Gastrocnemius medialis (tissue), 4 donors: ENCODE measurements around the gene EXD3. TPM values are rescaled to one million over a fixed set of nuclear protein-coding genes. Genes with fewer than 3 reads are reported as not detected.
"Not testable (repeated sequence)": the region's sequence is repeated elsewhere in the genome, so short reads cannot be mapped to it uniquely, and the experiment has no call there.

Experiments used
- ATAC-seq, 2 donors: fragments of 150-250 bp; one replicate each; pipeline ENCODE4 v1.9.1; 2016
- DNase-seq, 2 donors: peaks; one replicate each; pipeline ENCODE4 v3.0.0-alpha.2; 2019
- H3K27ac ChIP-seq, 4 donors: fragments of 200-600 bp; sonication (generic); 1 replicate in 1 of 4; 2 replicates in 3 of 4; pipeline ENCODE4 v1.5.1; 2016 to 2018; ENCODE audit warnings: mild to moderate bottlenecking in 2 of 4, moderate library complexity in 1 of 4
- H3K27me3 ChIP-seq, 3 donors: fragments of 200-600 bp; sonication (generic) in 2 of 3; 1 replicate in 1 of 3; 2 replicates in 2 of 3; pipeline versions ENCODE4 v1.5.1 to v1.6.0; 2016 to 2019; ENCODE audit warnings: mild to moderate bottlenecking in 1 of 3, moderate library complexity in 1 of 3
- H3K36me3 ChIP-seq, 2 donors: fragments of 200-600 bp; sonication (generic) in 1 of 2; one replicate each; pipeline ENCODE4 v1.5.1; 2017 to 2018
- H3K4me1 ChIP-seq, 2 donors: fragments of 200-600 bp; sonication (generic) in 1 of 2; one replicate each; pipeline ENCODE4 v1.5.1; 2016 to 2017; ENCODE audit warnings: mild to moderate bottlenecking in 2 of 2
- H3K4me3 ChIP-seq, 4 donors: fragments of 200-600 bp; sonication (generic) in 3 of 4; 1 replicate in 1 of 4; 2 replicates in 3 of 4; pipeline ENCODE4 v1.5.1; 2016 to 2019; ENCODE audit warnings: mild to moderate bottlenecking in 2 of 4
- H3K9me3 ChIP-seq, 3 donors: fragments of 200-600 bp; sonication (generic) in 2 of 3; 1 replicate in 1 of 3; 2 replicates in 2 of 3; pipeline ENCODE4 v1.5.1; 2016 to 2019
- CTCF ChIP-seq, 5 experiments: fragments of 450-650 bp in 3 of 5; fragments of 200-600 bp in 2 of 5; sonication (generic) in 2 of 5; IDR thresholded peaks in 4 of 5; conservative IDR thresholded peaks in 1 of 5; 1 replicate in 4 of 5; 2 replicates in 1 of 5; pipeline ENCODE4 v1.5.1; 2016 to 2019; ENCODE audit warnings: antibody characterized with exemption in 5 of 5, mild to moderate bottlenecking in 3 of 5, moderate library complexity in 3 of 5
- POLR2A ChIP-seq, 2 donors: fragments of 450-650 bp; IDR thresholded peaks; one replicate each; pipeline ENCODE4 v1.6.1; 2017; ENCODE audit warnings: antibody characterized with exemption in 2 of 2, mild to moderate bottlenecking in 2 of 2, moderate library complexity in 2 of 2
- in situ Hi-C, 4 donors: fragments of 200-750 bp; cut with MboI; loops; one replicate each; pipeline versions ENCODE4 v1.15.0 to v1.8.0; 2017; ENCODE audit warnings: low sequenced_read_pairs in 4 of 4
- intact Hi-C: fragments of 100-400 bp; cut with DNase I; formaldehyde crosslinking; loops from one replicate; pipeline ENCODE4 v1.15.1; 2023; ENCODE audit warnings: low total_unique reads
- microRNA-seq, 2 donors: library from miRNA; unstranded; fragments of <30 nt; microRNA quantifications; one replicate each; pipeline ENCODE4, GENCODE V29; 2016; ENCODE audit warnings: borderline replicate concordance in 2 of 2
- total RNA-seq, 4 donors: library from RNA; depleted of rRNA; stranded (reverse); fragments of >200 nt; gene quantifications; one replicate each; pipeline versions ENCODE4 v1.1.0 to v1.2.3, GENCODE V29; 2016

EXD3 gene
- total RNA-seq, 4 donors from 2014 or later: 4.8 to 12.5 (median 6.4) TPM

DNA sequence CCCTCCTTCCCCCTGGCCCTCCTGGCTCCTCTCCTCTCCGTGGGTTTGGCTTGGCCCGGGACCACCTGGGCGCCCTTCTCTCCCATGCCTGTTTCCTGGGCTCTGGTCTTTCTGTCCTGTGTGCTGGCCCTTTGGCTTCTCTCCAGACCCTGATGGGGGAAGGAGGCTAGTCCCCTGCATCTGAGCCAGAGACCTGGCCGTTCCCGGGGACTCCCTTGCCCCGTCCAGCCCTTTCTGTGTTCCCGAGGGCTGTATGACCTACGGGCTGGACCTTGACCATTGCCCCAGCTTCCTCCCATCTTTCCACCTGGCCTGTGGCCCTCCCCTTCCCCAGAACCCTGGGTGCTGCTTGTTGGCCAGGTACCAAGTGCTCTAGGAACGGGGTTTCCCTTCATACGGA lies 159.5 kb downstream of the EXD3 start:
- no peak for DNase-seq
- no peak for TF ChIP-seq POLR2A (IDR thresholded peaks at IDR 0.05)
- TF ChIP-seq CTCF (IDR thresholded peaks at IDR 0.05 in 4 of 5, conservative IDR thresholded peaks at IDR 0.05 in 1 of 5): no peak
- in situ Hi-C loops (no loop called here), intact Hi-C loops (loop anchor here (2.0 kb wide), 1 partner anchor 27 kb away; no protein-coding TSS in a partner anchor)
- peaks cover 11 to 14% of the 10 kb centered on the region in 2 donors for H3K4me1 ChIP-seq
- H3K27ac ChIP-seq: no peak overlapping the region
- H3K36me3 ChIP-seq: peaks cover 0 to 39% of the 10 kb centered on the region in 2 donors
- ATAC-seq: no peak
- no peak overlapping the region for H3K4me3 ChIP-seq
- H3K9me3 ChIP-seq: no peaks in the 10 kb centered on the region
- H3K27me3 ChIP-seq: no peaks in the 10 kb centered on the region

DNA sequence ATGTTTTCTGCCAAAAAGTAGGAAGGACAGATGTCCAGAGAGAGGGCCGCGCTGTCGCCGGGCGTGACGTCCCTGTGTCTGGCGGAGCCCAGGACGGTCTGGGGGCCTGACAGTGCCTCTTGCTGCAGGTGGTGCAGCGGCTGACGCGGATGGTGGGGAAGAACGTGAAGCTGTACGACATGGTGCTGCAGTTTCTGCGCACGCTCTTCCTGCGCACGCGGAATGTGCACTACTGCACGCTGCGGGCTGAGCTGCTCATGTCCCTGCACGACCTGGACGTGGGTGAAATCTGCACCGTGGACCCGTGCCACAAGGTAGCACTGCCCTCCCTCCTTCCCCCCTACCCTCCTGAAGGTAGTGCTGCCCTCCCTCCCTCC lies 160.1 kb downstream of the EXD3 start:
- intact Hi-C loops (loop anchor here (2.0 kb wide), 1 partner anchor 26 kb away; no protein-coding TSS in a partner anchor), in situ Hi-C loops (no loop called here)
- peaks cover 4 to 8% of the 10 kb centered on the region in 2 donors for H3K4me1 ChIP-seq
- DNase-seq: no peak
- H3K9me3 ChIP-seq: no peaks in the 10 kb centered on the region
- no peak for TF ChIP-seq POLR2A (IDR thresholded peaks at IDR 0.05)
- TF ChIP-seq CTCF (IDR thresholded peaks at IDR 0.05 in 4 of 5, conservative IDR thresholded peaks at IDR 0.05 in 1 of 5): no peak
- peaks cover 0 to 44% of the 10 kb centered on the region in 2 donors for H3K36me3 ChIP-seq
- no peaks in the 10 kb centered on the region for H3K27me3 ChIP-seq
- H3K27ac ChIP-seq: no peak overlapping the region
- no peak for ATAC-seq
- H3K4me3 ChIP-seq: no peak overlapping the region

GRCh38 chr9:137262173-137262908 lies 160.6 kb downstream of the EXD3 start:
- H3K27me3 ChIP-seq, H3K4me1 ChIP-seq, H3K9me3 ChIP-seq, ATAC-seq, H3K4me3 ChIP-seq, DNase-seq, in situ Hi-C loops: not testable (repeated sequence)
- H3K27ac ChIP-seq: peak overlapping the region in 2 of 4 donors; percentile 25 to 26
- peaks cover 0 to 47% of the 10 kb centered on the region in 2 donors for H3K36me3 ChIP-seq
- TF ChIP-seq CTCF (IDR thresholded peaks at IDR 0.05 in 4 of 5, conservative IDR thresholded peaks at IDR 0.05 in 1 of 5): peak; percentile 45 to 67 (median 53)
- intact Hi-C loops: loop anchor here (2.0 kb wide), 1 partner anchor 26 kb away; no protein-coding TSS in a partner anchor

Small RNA genes lying within 50 kb of the gene (microRNA-seq; reads per million reads assigned to microRNA genes)
- 0 to 2.4 reads per million in 2 donors for gene MIR7114

Other genes starting within 250 kb of the EXD3 start
- 10 to 100 TPM; 10.2 to 12.4 (median 10.8) TPM for gene ANAPC2, start 234.6 kb downstream of the EXD3 start, total RNA-seq
- gene SSNA1, start 234.5 kb downstream of the EXD3 start, total RNA-seq: 100 to 1,000 TPM in 2 of 4 donors, 10 to 100 TPM in 2; 73.3 to 164 (median 94.4) TPM
- 10 to 100 TPM in 1 of 4 donors, 1 to 10 TPM in 3; 3.4 to 10.2 (median 6.3) TPM for gene TPRN, start 222.4 kb downstream of the EXD3 start, total RNA-seq
- 10 to 100 TPM; 24.7 to 45.9 (median 32.0) TPM for gene TMEM203, start 217.5 kb downstream of the EXD3 start, total RNA-seq
- gene NDOR1, start 217.5 kb downstream of the EXD3 start, total RNA-seq: 1 to 10 TPM; 2.4 to 5.0 (median 4.1) TPM
- gene RNF208, start 200.9 kb downstream of the EXD3 start, total RNA-seq: 1 to 10 TPM; 1.1 to 6.5 (median 1.5) TPM
- gene CYSRT1, start 198.0 kb downstream of the EXD3 start, total RNA-seq: under 1 TPM in 1 of 4 donors, not detected in 3; 0.42 TPM
- gene RNF224, start 195.7 kb downstream of the EXD3 start, total RNA-seq: not detected
- not detected for gene SLC34A3, start 192.3 kb downstream of the EXD3 start, total RNA-seq
- gene TUBB4B, start 181.9 kb downstream of the EXD3 start, total RNA-seq: 100 to 1,000 TPM; 222 to 495 (median 363) TPM
- gene STPG3, start 171.9 kb downstream of the EXD3 start, total RNA-seq: not detected
- gene NELFB, start 167.8 kb downstream of the EXD3 start, total RNA-seq: 10 to 100 TPM; 21.6 to 61.5 (median 39.4) TPM
- gene TOR4A, start 145.4 kb downstream of the EXD3 start, total RNA-seq: 1 to 10 TPM; 1.2 to 2.8 (median 1.7) TPM
- 1 to 10 TPM; 1.9 to 5.4 (median 3.4) TPM for gene NRARP, start 120.9 kb downstream of the EXD3 start, total RNA-seq
- gene NOXA1, start 231 bp upstream of the EXD3 start, total RNA-seq: 1 to 10 TPM in 3 of 4 donors, under 1 TPM in 1; 0.41 to 2.5 (median 1.8) TPM
- under 1 TPM in 1 of 4 donors, not detected in 3; 0.23 TPM for gene ENTPD8, start 18.2 kb upstream of the EXD3 start, total RNA-seq
- 1 to 10 TPM; 4.4 to 8.4 (median 7.1) TPM for gene NSMF, start 36.2 kb upstream of the EXD3 start, total RNA-seq
- 10 to 100 TPM in 1 of 4 donors, 1 to 10 TPM in 3; 4.5 to 10.5 (median 9.4) TPM for gene PNPLA7, start 127.2 kb upstream of the EXD3 start, total RNA-seq
- 100 to 1,000 TPM; 107 to 137 (median 126) TPM for gene MRPL41, start 128.7 kb upstream of the EXD3 start, total RNA-seq
- 10 to 100 TPM in 3 of 4 donors, 1 to 10 TPM in 1; 10.0 to 25.2 (median 13.6) TPM for gene DPH7, start 155.8 kb upstream of the EXD3 start, total RNA-seq
- gene ZMYND19, start 167.3 kb upstream of the EXD3 start, total RNA-seq: 10 to 100 TPM in 2 of 4 donors, 1 to 10 TPM in 2; 5.8 to 15.2 (median 11.8) TPM
- 10 to 100 TPM; 20.5 to 23.7 (median 23.3) TPM for gene ARRDC1, start 182.5 kb upstream of the EXD3 start, total RNA-seq
- 10 to 100 TPM; 38.6 to 77.8 (median 54.3) TPM for gene EHMT1, start 195.8 kb upstream of the EXD3 start, total RNA-seq